MCF 10A (cell line): ENCODE results near the gene PPP1R37. TPM values are rescaled to one million over a fixed set of nuclear protein-coding genes. Genes with fewer than 3 reads are reported as not detected.
A peak's percentile ranks its signal among the peaks of the same experiment; 100 is the strongest.

Source experiments
- BruUV-seq: library from RNA; stranded (reverse); fragments of 400-500 nt; replicated peaks from 2 replicates; lab custom pipeline; 2021; lab: Mats Ljungman, UMichigan
- CTCF ChIA-PET: fragments of 300-600 bp; sonication (Branson Sonifier 250); formaldehyde crosslinking; extraction: SDS; loops from one replicate; lab custom pipeline; 2021; ENCODE audit warnings: antibody characterized with exemption, inconsistent platforms; lab: Yijun Ruan, JAX
- POLR2A ChIA-PET: fragments of 300-600, 350-650 bp; sonication (Branson Sonifier 250); formaldehyde crosslinking; extraction: SDS; loops from one replicate; lab custom pipeline; 2020; ENCODE audit warnings: antibody characterized with exemption, inconsistent platforms; lab: Yijun Ruan, JAX
- DNase-seq: peaks from one replicate; pipeline ENCODE4 v3.0.0-alpha.2; 2018; ENCODE audit not compliant: unreplicated experiment
- H3K27ac Mint-ChIP-seq: one replicate; pipeline ENCODE4 v1.8.0; 2022; ENCODE audit warnings: mild to moderate bottlenecking, low read depth, mixed read lengths; ENCODE audit not compliant: unreplicated experiment
- H3K27me3 Mint-ChIP-seq: one replicate; pipeline ENCODE4 v1.8.0; 2022; ENCODE audit warnings: mixed read lengths; ENCODE audit not compliant: insufficient read depth, unreplicated experiment
- H3K36me3 Mint-ChIP-seq: one replicate; pipeline ENCODE4 v1.8.0; 2022; ENCODE audit warnings: mild to moderate bottlenecking, moderate library complexity, mixed read lengths; ENCODE audit not compliant: insufficient read depth, unreplicated experiment
- H3K4me1 Mint-ChIP-seq: one replicate; pipeline ENCODE4 v1.8.0; 2022; ENCODE audit warnings: mixed read lengths; ENCODE audit not compliant: insufficient read depth, unreplicated experiment
- H3K4me3 Mint-ChIP-seq: one replicate; pipeline ENCODE4 v1.8.0; 2022; ENCODE audit warnings: mild to moderate bottlenecking, moderate library complexity, mixed read lengths; ENCODE audit not compliant: unreplicated experiment
- H3K9me3 Mint-ChIP-seq: one replicate; pipeline ENCODE4 v1.8.0; 2022; ENCODE audit warnings: mixed read lengths; ENCODE audit not compliant: unreplicated experiment
- CTCF ChIP-seq: fragments of 200-600 bp; IDR thresholded peaks from one replicate; pipeline ENCODE4 v1.8.0; 2022; ENCODE audit warnings: antibody characterized with exemption, mild to moderate bottlenecking; ENCODE audit not compliant: unreplicated experiment
- intact Hi-C: fragments of 100-400 bp; cut with micrococcal nuclease; formaldehyde crosslinking; loops from 2 replicates; pipeline ENCODE4 v1.14.1; 2022
- total RNA-seq: library from RNA; stranded (reverse); gene quantifications from 2 replicates; pipeline ENCODE4 v1.2.3, GENCODE V29; 2022

Gene PPP1R37
- total RNA-seq, 1 experiment from 2014 or later: 22.0 TPM

GRCh38 chr19:45180936-45181335 lies 88.0 kb downstream of the PPP1R37 start:
- CTCF ChIA-PET: interaction anchor here (0.6 to 0.7 kb wide), 3 partner anchors 158 to 288 kb away, joined by 3 read pairs; no protein-coding TSS in a partner anchor
- Mint-ChIP-seq H3K27me3 (no peaks in the 10 kb centered on the region), H3K27ac (no peak overlapping the region), H3K9me3 (no peaks in the 10 kb centered on the region), H3K36me3 (peaks cover 4% of the 10 kb centered on the region), H3K4me3 (peak overlapping the region; percentile 87), H3K4me1 (peaks cover 19% of the 10 kb centered on the region)
- DNase-seq: no peak
- BruUV-seq: no TSS peak
- intact Hi-C loops: no loop called here
- POLR2A ChIA-PET: interaction anchor here (0.6 to 0.9 kb wide), 2 partner anchors 15 to 229 kb away, joined by 3 read pairs; no protein-coding TSS in a partner anchor
- no peak for TF ChIP-seq CTCF

DNA sequence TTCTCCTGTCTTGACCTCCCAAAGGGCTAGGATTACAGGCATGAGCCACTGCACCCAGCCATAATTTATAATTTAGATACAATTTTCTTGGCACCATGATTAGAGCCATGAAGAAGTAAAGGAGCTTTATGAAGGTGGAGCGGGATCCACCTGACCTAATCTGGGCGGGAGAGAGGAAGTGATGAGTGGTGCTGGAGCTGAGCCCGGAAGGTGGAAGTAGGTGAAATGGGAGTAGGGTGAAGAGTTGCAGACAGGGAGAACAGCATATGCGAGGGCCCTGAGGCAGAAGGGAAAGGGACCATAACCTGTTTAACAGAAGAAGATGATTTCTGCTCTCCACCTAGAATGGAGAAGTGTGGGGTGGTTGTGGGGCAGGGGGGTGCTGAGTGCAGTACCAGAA lies 89.8 kb downstream of the PPP1R37 start:
- H3K9me3 Mint-ChIP-seq: no peaks in the 10 kb centered on the region
- H3K4me1 Mint-ChIP-seq: peaks cover 19% of the 10 kb centered on the region
- CTCF ChIA-PET: interaction anchor here (0.6 to 1.1 kb wide), 4 partner anchors 15 to 67 kb away, joined by 3 read pairs; no protein-coding TSS in a partner anchor
- peak overlapping the region; percentile 31 for H3K27ac Mint-ChIP-seq
- H3K4me3 Mint-ChIP-seq: no peak overlapping the region
- TF ChIP-seq CTCF: no peak
- peak; percentile 64 for DNase-seq
- POLR2A ChIA-PET: interaction anchor here (1.2 kb wide), 1 partner anchor 91 kb away, joined by 4 read pairs; no protein-coding TSS in a partner anchor
- H3K36me3 Mint-ChIP-seq: peaks cover 4% of the 10 kb centered on the region
- no peaks in the 10 kb centered on the region for H3K27me3 Mint-ChIP-seq
- BruUV-seq: no TSS peak
- intact Hi-C loops: no loop called here

DNA sequence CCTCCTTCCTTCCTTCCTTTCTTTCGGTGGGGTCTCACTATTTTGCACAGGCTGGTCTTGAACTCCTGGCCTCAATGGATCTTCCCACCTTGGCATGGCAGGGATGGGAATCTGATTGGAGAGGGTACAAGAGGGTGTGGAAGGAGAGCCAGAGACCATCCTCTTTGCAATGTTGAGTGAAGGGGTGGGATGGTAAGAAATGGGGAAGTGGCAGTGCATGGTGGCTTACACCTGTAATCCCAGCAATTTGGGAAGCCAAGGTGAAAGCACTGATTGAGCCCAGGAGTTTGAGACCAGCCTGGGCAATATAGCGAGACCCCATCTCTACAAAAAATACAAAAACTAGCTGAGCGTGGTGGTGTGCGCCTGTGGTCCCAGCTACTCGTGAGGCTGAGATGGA lies 91.1 kb downstream of the PPP1R37 start:
- ChIA-PET POLR2A (no interaction called here), CTCF (interaction anchor here (0.6 kb wide), 1 partner anchor 53 kb away, joined by 4 read pairs; no protein-coding TSS in a partner anchor)
- no peaks in the 10 kb centered on the region for H3K9me3 Mint-ChIP-seq

More for the DNA sequence above, 91.1 kb downstream of the PPP1R37 start:
- Mint-ChIP-seq H3K27me3 (no peaks in the 10 kb centered on the region), H3K36me3 (no peaks in the 10 kb centered on the region), H3K4me3 (no peak overlapping the region), H3K4me1 (peaks cover 19% of the 10 kb centered on the region), H3K27ac (no peak overlapping the region)
- no peak for TF ChIP-seq CTCF
- DNase-seq: no peak
- no TSS peak for BruUV-seq
- intact Hi-C loops: no loop called here
